ENCODE data around the gene MOGAT2.

MOGAT2 gene

DNA sequence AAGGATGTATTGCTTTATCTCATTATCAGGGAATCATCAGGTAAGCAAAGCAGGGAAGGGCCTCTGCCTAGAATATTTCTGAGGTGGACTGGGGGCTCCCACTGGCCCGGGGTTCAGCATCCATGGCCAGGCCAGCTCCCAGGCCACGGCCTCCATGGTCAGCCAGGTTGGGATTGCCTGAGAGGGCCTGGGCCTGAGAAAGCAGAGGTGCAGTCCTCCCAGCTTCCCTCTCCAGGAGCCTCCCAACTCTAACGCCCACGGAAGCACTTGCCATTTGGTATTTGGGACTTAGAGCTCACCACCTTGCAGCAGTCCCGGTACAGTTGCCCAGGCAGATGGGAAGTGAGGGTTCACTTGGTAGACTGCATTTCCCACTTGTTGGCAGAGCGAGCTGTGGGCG, 63.7 kb downstream of the MOGAT2 start:
- no peak for DNase-seq

DNA sequence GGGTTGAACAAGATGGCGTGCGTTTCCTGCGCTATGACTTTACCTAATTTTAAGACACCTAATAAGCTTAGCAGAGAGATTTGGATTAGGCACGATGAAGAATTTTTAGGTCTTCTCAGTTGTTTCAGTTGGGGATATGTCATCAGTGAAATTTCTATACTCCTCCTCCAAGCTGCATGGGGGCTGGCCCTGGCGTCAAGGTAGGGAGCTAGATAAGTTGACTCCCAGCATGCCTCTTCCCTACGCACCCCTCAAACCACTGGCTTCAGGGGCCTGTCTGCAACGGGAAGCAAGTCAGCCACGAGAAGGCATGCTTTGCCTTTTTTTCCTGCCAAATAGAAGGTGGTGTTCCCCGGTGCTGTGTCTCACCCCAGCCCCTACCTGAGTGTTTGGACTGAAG, 64.2 kb downstream of the MOGAT2 start:
- no peak for DNase-seq
